ENCODE measurements around the gene TMEM184B. TPM values are rescaled to one million over a fixed set of nuclear protein-coding genes. Genes with fewer than 3 reads are reported as not detected.

Gene TMEM184B
- total RNA-seq, 2 experiments from 2014 or later, result 24.4 to 26.6 TPM

- Mint-ChIP-seq H3K27me3 (no peaks in the 10 kb centered on the region), H3K9me3 (no peaks in the 10 kb centered on the region), H3K27ac (no peak overlapping the region), H3K4me1 (ENCODE audit: low read depth) (no peaks in the 10 kb centered on the region), H3K4me3 (no peak overlapping the region), H3K36me3 (peaks cover 7% of the 10 kb centered on the region)
- CTCF ChIA-PET, result interaction anchor here (0.8 kb wide), 1 partner anchor 17 kb away, joined by 3 read pairs; no protein-coding TSS in a partner anchor
- no peak for DNase-seq
- intact Hi-C loops (cut with micrococcal nuclease), result no loop called here
- POLR2A ChIA-PET, result no interaction called here
These were observed 16.8 kb upstream of the TMEM184B start for GRCh38 chr22:38289583-38290082.

- DNase-seq, result no peak
- ChIA-PET CTCF (interaction anchor here (0.6 kb wide), 1 partner anchor 695 kb away, joined by 3 read pairs; no protein-coding TSS in a partner anchor), POLR2A (no interaction called here)
- Mint-ChIP-seq H3K4me1 (ENCODE audit: low read depth) (no peaks in the 10 kb centered on the region), H3K4me3 (no peak overlapping the region), H3K36me3 (peaks cover 2% of the 10 kb centered on the region), H3K27me3 (no peaks in the 10 kb centered on the region), H3K9me3 (no peaks in the 10 kb centered on the region), H3K27ac (no peak overlapping the region)
- intact Hi-C loops (cut with micrococcal nuclease), result no loop called here
These were observed 14.3 kb upstream of the TMEM184B start for GRCh38 chr22:38286915-38287669.

- ChIA-PET POLR2A (interaction anchor here (1.2 kb wide), 1 partner anchor 12 kb away, joined by 3 read pairs; no protein-coding TSS in a partner anchor), CTCF (interaction anchor here (0.6 to 1.8 kb wide), 2 partner anchors 171 to 233 kb away, joined by 3 to 6 read pairs; no protein-coding TSS in a partner anchor)
- H3K4me3 Mint-ChIP-seq, result no peak overlapping the region
- no peaks in the 10 kb centered on the region for H3K9me3 Mint-ChIP-seq
- no peaks in the 10 kb centered on the region for H3K27me3 Mint-ChIP-seq
- intact Hi-C loops (cut with micrococcal nuclease), result no loop called here
- DNase-seq, result no peak
- no peaks in the 10 kb centered on the region for H3K36me3 Mint-ChIP-seq
- no peaks in the 10 kb centered on the region for H3K4me1 Mint-ChIP-seq (ENCODE audit: low read depth)
- H3K27ac Mint-ChIP-seq, result no peak overlapping the region
These were observed 12.2 kb upstream of the TMEM184B start for GRCh38 chr22:38285018-38285417.

GRCh38 chr22:38284042-38284402, 11.2 kb upstream of the TMEM184B start:
- Mint-ChIP-seq H3K36me3 (no peaks in the 10 kb centered on the region), H3K27ac (no peak overlapping the region), H3K4me1 (ENCODE audit: low read depth) (no peaks in the 10 kb centered on the region), H3K9me3 (no peaks in the 10 kb centered on the region), H3K4me3 (no peak overlapping the region), H3K27me3 (no peaks in the 10 kb centered on the region)
- ChIA-PET POLR2A (interaction anchor here (1.2 kb wide), 1 partner anchor 13 kb away, joined by 3 read pairs; no protein-coding TSS in a partner anchor), CTCF (interaction anchor here (1.8 kb wide), 1 partner anchor 232 kb away, joined by 6 read pairs; no protein-coding TSS in a partner anchor)
- no peak for DNase-seq
- intact Hi-C loops (cut with micrococcal nuclease), result no loop called here

GRCh38 chr22:38282397-38282796, 9.6 kb upstream of the TMEM184B start:
- CTCF ChIA-PET, result no interaction called here
- no peaks in the 10 kb centered on the region for H3K36me3 Mint-ChIP-seq
- POLR2A ChIA-PET, result no interaction called here
- H3K4me1 Mint-ChIP-seq (ENCODE audit: low read depth), result no peaks in the 10 kb centered on the region
- H3K4me3 Mint-ChIP-seq, result no peak overlapping the region
- no peak overlapping the region for H3K27ac Mint-ChIP-seq
- H3K9me3 Mint-ChIP-seq, result no peaks in the 10 kb centered on the region
- H3K27me3 Mint-ChIP-seq, result no peaks in the 10 kb centered on the region
- intact Hi-C loops (cut with micrococcal nuclease), result no loop called here
- no peak for DNase-seq

GRCh38 chr22:38276166-38276565, 3.4 kb upstream of the TMEM184B start:
- Mint-ChIP-seq H3K9me3 (no peaks in the 10 kb centered on the region), H3K4me1 (ENCODE audit: low read depth) (peaks cover 17% of the 10 kb centered on the region), H3K36me3 (no peaks in the 10 kb centered on the region), H3K4me3 (no peak overlapping the region), H3K27me3 (no peaks in the 10 kb centered on the region), H3K27ac (no peak overlapping the region)
- DNase-seq, result no peak
- ChIA-PET CTCF (no interaction called here), POLR2A (no interaction called here)
- intact Hi-C loops (cut with micrococcal nuclease), result no loop called here

GRCh38 chr22:38273135-38273826, 471 bp upstream of the TMEM184B start:
- Mint-ChIP-seq H3K9me3 (no peaks in the 10 kb centered on the region), H3K4me3 (peak overlapping the region; percentile 85), H3K27ac (peak overlapping the region; percentile 87), H3K36me3 (no peaks in the 10 kb centered on the region), H3K27me3 (no peaks in the 10 kb centered on the region), H3K4me1 (ENCODE audit: low read depth) (peaks cover 38% of the 10 kb centered on the region)
- intact Hi-C loops (cut with micrococcal nuclease), result loop anchor here (2.0 kb wide), 1 partner anchor 44 kb away; the partner anchor contains the start of gene CSNK1E
- ChIA-PET POLR2A (interaction anchor here (1.0 to 1.4 kb wide), 2 partner anchors 32 to 39 kb away, joined by 3 to 4 read pairs; no protein-coding TSS in a partner anchor), CTCF (interaction anchor here (1.4 kb wide), 1 partner anchor 11 kb away, joined by 5 read pairs; no protein-coding TSS in a partner anchor)
- peak; percentile 24 for DNase-seq

GRCh38 chr22:38271927-38272372, 860 bp downstream of the TMEM184B start:
- Mint-ChIP-seq H3K36me3 (no peaks in the 10 kb centered on the region), H3K27ac (peak overlapping the region; percentile 67), H3K4me3 (peak overlapping the region; percentile 83), H3K27me3 (no peaks in the 10 kb centered on the region), H3K9me3 (no peaks in the 10 kb centered on the region), H3K4me1 (ENCODE audit: low read depth) (peaks cover 47% of the 10 kb centered on the region)
- intact Hi-C loops (cut with micrococcal nuclease), result loop anchor here (2.0 kb wide), 1 partner anchor 45 kb away; the partner anchor contains the start of gene CSNK1E
- ChIA-PET CTCF (no interaction called here), POLR2A (interaction anchor here (1.4 kb wide), 1 partner anchor 40 kb away, joined by 3 read pairs; no protein-coding TSS in a partner anchor)
- DNase-seq, result no peak

- ChIA-PET POLR2A (no interaction called here), CTCF (interaction anchor here (1.2 to 1.4 kb wide), 3 partner anchors 9 to 219 kb away, joined by 3 to 5 read pairs (median 3); no protein-coding TSS in a partner anchor)
- intact Hi-C loops (cut with micrococcal nuclease), result no loop called here
- Mint-ChIP-seq H3K9me3 (no peaks in the 10 kb centered on the region), H3K4me3 (no peak overlapping the region), H3K27ac (peak overlapping the region; percentile 28), H3K27me3 (no peaks in the 10 kb centered on the region), H3K36me3 (no peaks in the 10 kb centered on the region), H3K4me1 (ENCODE audit: low read depth) (peaks cover 54% of the 10 kb centered on the region)
- no peak for DNase-seq
These were observed 1.7 kb downstream of the TMEM184B start for GRCh38 chr22:38271101-38271500.

- CTCF ChIA-PET, result interaction anchor here (1.2 to 1.6 kb wide), 5 partner anchors 8 to 218 kb away, joined by 3 to 5 read pairs (median 3); no protein-coding TSS in a partner anchor
- intact Hi-C loops (cut with micrococcal nuclease), result no loop called here
- Mint-ChIP-seq H3K9me3 (no peaks in the 10 kb centered on the region), H3K27me3 (no peaks in the 10 kb centered on the region), H3K4me1 (ENCODE audit: low read depth) (peaks cover 55% of the 10 kb centered on the region), H3K36me3 (no peaks in the 10 kb centered on the region), H3K4me3 (no peak overlapping the region), H3K27ac (peak overlapping the region; percentile 28)
- POLR2A ChIA-PET, result no interaction called here
- DNase-seq, result no peak
These were observed 2.5 kb downstream of the TMEM184B start for GRCh38 chr22:38270091-38270992.

GRCh38 chr22:38269466-38269865, 3.3 kb downstream of the TMEM184B start:
- no peaks in the 10 kb centered on the region for H3K36me3 Mint-ChIP-seq
- H3K4me3 Mint-ChIP-seq, result no peak overlapping the region
- no peak for DNase-seq
- ChIA-PET POLR2A (no interaction called here), CTCF (interaction anchor here (1.3 to 1.6 kb wide), 3 partner anchors 9 to 217 kb away, joined by 3 to 5 read pairs (median 4); no protein-coding TSS in a partner anchor)
- no peaks in the 10 kb centered on the region for H3K27me3 Mint-ChIP-seq
- no peak overlapping the region for H3K27ac Mint-ChIP-seq
- intact Hi-C loops (cut with micrococcal nuclease), result no loop called here
- peaks cover 60% of the 10 kb centered on the region for H3K4me1 Mint-ChIP-seq (ENCODE audit: low read depth)
- H3K9me3 Mint-ChIP-seq, result no peaks in the 10 kb centered on the region
